Measurements from ENCODE around the gene MYL4.
A peak's percentile ranks its signal among the peaks of the same experiment; 100 is the strongest.
"Not testable (repeated sequence)": the region's sequence is repeated elsewhere in the genome, so short reads cannot be mapped to it uniquely, and the experiment has no call there.

MYL4 gene

DNA sequence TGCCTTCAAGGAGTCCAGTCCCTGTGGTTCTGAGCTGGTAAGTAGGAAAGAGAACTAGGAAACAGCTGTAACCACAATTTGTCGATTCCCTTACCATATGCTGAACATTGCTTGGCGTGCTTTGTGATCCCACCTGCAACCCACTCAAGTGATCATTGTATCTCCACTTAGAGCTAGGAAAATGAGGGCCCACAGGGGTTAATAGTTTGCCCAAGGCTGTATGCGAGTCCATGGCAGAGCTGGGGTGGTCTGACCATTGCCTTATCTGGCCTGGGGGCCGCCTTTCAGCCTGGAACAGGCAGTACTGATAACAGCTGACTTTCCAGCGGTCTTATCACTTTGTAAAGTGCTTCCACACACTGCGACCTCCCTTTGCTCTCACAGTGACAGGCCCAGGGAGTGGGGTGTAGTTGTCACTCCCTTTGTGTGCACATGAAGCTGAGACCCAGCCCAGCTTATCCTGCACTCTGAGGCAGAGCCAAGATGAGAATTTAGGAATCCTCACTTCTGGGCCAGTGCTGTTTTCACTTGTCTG lies 9.8 kb downstream of the MYL4 start:
- Histone ChIP-seq H3K9me3 (ENCODE audit: low read length) (no peaks in the 10 kb centered on the region), H3K36me3 (ENCODE audit: insufficient read depth, low read length) (no peaks in the 10 kb centered on the region), H3K4me1 (ENCODE audit: insufficient read depth, low read length) (peaks cover 15% of the 10 kb centered on the region), H2AFZ (ENCODE audit: low read depth, low read length) (no peak overlapping the region), H3K4me3 (ENCODE audit: low read length) (no peak overlapping the region), H3K27me3 (ENCODE audit: insufficient read depth, low read length) (no peaks in the 10 kb centered on the region)

DNA sequence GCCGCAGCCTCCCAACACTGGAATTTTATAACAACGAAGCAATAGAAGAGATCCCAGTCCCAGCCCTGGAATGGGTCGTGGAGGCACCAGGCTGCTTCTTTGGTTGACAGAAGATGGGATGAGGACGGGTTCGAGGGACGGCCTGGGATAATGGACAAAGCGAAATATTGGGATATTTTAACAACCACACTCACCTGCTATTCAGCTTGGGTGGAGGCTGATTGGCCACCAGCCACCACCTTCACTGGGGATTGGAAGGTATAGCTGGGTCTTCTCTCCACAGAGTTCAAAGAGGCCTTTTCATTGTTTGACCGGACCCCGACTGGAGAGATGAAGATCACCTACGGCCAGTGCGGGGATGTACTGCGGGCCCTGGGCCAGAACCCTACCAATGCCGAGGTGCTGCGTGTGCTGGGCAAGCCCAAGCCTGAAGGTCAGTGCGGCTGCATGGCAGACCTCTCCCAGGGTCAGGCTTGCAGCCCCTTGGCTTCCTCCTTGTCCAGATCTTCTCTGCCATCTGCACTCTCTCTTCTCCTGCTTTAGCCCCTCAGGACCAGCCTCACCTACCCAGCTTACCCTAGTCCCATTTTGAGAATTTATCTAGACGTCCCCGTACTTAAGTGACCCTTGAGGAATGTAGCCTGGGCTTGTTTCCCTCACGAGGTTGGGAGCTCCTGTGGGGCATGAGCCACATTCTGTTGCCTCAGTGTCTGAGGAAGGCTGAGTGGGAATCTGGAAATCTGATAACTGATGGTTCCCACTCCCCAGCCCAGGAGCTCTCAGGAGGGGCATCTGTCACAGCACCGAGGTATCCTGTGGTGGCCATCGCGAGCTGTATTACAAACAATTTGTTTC lies 10.7 kb downstream of the MYL4 start:
- Histone ChIP-seq H2AFZ (ENCODE audit: low read depth, low read length) (peak overlapping the region; percentile 33), H3K36me3 (ENCODE audit: insufficient read depth, low read length) (no peaks in the 10 kb centered on the region), H3K27me3 (ENCODE audit: insufficient read depth, low read length) (no peaks in the 10 kb centered on the region), H3K9me3 (ENCODE audit: low read length) (no peaks in the 10 kb centered on the region), H3K4me1 (ENCODE audit: insufficient read depth, low read length) (peaks cover 15% of the 10 kb centered on the region), H3K4me3 (ENCODE audit: low read length) (no peak overlapping the region)

DNA sequence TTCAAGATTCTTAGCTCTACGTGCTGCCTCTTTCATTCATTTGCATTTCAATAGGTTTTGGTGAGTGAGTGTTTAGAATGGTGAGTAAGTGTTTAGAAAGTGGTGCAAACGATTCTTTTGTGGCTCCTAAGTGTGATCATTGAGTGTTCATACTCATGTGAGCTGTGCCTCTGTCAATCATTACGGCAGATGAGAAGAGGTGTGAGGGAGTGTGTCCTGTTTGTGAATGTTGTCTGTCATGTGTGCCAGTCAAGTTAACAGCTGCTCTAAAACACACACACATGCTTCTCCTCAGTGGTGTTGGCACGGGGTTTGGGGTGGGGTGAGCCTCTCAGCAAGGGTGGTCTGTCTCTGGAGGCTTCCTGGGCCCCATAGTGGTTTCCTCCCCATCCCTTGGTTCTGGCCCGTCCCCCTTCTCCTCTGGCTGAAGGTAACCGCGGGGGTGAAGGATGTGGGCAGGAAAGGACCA lies 11.4 kb downstream of the MYL4 start:
- Histone ChIP-seq H2AFZ (ENCODE audit: low read depth, low read length) (peak overlapping the region; percentile 33), H3K27me3 (ENCODE audit: insufficient read depth, low read length) (no peaks in the 10 kb centered on the region), H3K4me3 (ENCODE audit: low read length) (no peak overlapping the region), H3K36me3 (ENCODE audit: insufficient read depth, low read length) (no peaks in the 10 kb centered on the region), H3K9me3 (ENCODE audit: low read length) (no peaks in the 10 kb centered on the region), H3K4me1 (ENCODE audit: insufficient read depth, low read length) (peaks cover 15% of the 10 kb centered on the region)

DNA sequence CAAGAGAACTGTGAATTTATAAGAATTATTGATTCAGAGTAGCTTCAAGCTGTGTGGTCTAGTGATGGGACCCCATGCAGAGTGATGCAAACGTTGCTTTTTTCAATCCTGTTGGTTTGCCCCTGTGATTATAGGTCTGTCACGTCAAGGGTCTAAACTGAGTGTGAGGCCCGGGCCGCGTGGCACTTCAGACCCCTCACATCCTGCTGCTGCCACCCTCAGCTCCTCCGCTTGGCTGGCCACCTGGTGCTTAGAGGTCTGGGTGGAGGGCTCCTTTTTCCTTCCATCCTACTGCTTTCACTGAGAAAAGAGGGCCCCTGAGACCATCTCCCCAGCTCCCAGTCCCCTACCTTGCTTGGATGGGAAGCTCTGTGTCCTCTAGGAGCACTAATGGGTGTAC lies 12.0 kb downstream of the MYL4 start:
- Histone ChIP-seq H3K36me3 (ENCODE audit: insufficient read depth, low read length) (no peaks in the 10 kb centered on the region), H3K9me3 (ENCODE audit: low read length) (no peaks in the 10 kb centered on the region), H3K4me3 (ENCODE audit: low read length) (no peak overlapping the region), H3K4me1 (ENCODE audit: insufficient read depth, low read length) (peaks cover 15% of the 10 kb centered on the region), H3K27me3 (ENCODE audit: insufficient read depth, low read length) (no peaks in the 10 kb centered on the region), H2AFZ (ENCODE audit: low read depth, low read length) (no peak overlapping the region)

DNA sequence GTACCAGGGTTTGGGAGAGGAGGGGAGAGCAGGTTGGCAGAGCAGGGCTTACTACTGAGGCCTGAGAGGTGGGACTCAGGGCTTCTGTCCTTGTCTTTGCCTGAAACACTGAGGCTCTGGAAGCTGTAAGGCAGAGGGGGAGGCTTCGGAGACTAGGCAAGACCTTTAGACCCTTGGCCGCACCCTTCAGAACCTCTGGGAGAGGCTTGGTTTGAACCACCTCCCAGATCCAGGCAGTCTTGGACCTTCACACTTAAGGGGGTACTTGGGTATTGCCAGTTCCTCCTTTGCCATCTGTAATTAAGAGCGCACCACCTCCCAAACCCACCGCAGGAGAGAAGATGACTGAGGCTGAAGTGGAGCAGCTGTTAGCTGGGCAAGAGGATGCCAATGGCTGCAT lies 12.9 kb downstream of the MYL4 start:
- H2AFZ ChIP-seq (ENCODE audit: low read depth, low read length), result no peak overlapping the region
- no peaks in the 10 kb centered on the region for H3K36me3 ChIP-seq (ENCODE audit: insufficient read depth, low read length)
- H3K4me3 ChIP-seq (ENCODE audit: low read length), result no peak overlapping the region
- H3K27me3 ChIP-seq (ENCODE audit: insufficient read depth, low read length), result no peaks in the 10 kb centered on the region
- no peaks in the 10 kb centered on the region for H3K9me3 ChIP-seq (ENCODE audit: low read length)
- peaks cover 15% of the 10 kb centered on the region for H3K4me1 ChIP-seq (ENCODE audit: insufficient read depth, low read length)

DNA sequence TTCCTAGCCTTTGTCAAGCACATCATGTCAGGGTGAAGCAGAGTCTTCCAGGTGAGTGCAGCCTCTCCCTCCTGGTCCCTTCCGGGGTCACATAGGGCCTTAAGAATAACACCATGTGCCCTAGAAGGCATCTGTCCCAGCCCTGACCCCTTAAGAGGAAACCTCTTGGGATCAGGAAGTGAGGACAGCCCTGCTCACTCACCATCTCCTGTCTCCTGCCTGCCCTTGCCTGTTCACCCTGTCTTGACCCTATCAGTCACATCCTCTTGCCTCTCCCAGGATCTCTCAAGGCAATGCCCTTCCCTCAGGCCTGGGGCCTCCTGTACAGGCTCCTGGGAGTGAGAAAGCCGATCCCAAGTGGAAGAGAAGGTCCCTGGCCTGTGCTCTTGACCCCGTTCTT lies 13.9 kb downstream of the MYL4 start:
- Histone ChIP-seq H2AFZ (ENCODE audit: low read depth, low read length) (no peak overlapping the region), H3K4me1 (ENCODE audit: insufficient read depth, low read length) (peaks cover 15% of the 10 kb centered on the region), H3K36me3 (ENCODE audit: insufficient read depth, low read length) (no peaks in the 10 kb centered on the region), H3K27me3 (ENCODE audit: insufficient read depth, low read length) (no peaks in the 10 kb centered on the region), H3K4me3 (ENCODE audit: low read length) (no peak overlapping the region), H3K9me3 (ENCODE audit: low read length) (no peaks in the 10 kb centered on the region)

DNA sequence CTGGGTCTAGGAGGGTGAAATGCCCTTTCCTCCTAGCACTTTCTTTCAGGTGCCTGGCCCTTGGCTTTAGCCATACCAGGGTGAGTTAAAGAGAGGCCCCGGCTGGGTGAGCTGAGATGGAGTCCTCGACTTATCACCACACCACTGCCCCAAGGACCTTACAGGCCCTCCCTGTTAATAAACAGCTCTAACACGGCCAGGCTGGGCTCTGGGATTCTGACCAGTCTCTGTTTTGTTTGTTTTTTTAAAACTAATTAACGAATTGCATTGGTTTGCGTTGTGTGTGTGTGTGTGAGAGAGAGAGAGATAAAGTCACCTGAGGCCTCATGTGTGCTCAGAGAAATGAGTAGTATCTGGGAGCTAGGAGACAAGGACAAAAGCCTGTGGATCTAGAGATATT lies 14.3 kb downstream of the MYL4 start:
- Histone ChIP-seq H2AFZ (ENCODE audit: low read depth, low read length) (no peak overlapping the region), H3K4me3 (ENCODE audit: low read length) (no peak overlapping the region)

DNA sequence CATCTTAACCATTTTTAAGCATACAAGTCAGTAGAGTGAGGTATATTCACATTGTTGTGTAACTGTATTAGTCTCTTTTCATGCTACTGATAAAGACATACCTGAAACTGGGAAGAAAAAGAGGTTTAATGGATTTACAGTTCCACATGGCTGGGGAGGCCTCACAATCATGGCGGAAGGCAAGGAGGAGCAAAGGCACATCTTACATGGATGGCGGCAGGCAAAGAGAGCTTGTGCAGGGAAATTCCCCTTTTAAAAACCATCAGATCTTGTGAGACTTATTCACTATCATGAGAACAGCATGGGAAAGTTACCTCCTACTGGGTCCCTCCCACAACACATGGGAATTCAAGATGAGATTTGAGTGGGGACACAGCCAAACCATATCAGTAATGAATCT lies 14.9 kb downstream of the MYL4 start:
- H2AFZ ChIP-seq (ENCODE audit: low read depth, low read length); H3K4me3 ChIP-seq (ENCODE audit: low read length); H3K9me3 ChIP-seq (ENCODE audit: low read length); H3K36me3 ChIP-seq (ENCODE audit: insufficient read depth, low read length); H3K27me3 ChIP-seq (ENCODE audit: insufficient read depth, low read length): not testable (repeated sequence)
- H3K4me1 ChIP-seq (ENCODE audit: insufficient read depth, low read length), result peaks cover 15% of the 10 kb centered on the region

More for the DNA sequence above, 14.3 kb downstream of the MYL4 start:
- Histone ChIP-seq H3K9me3 (ENCODE audit: low read length) (no peaks in the 10 kb centered on the region), H3K27me3 (ENCODE audit: insufficient read depth, low read length) (no peaks in the 10 kb centered on the region), H3K4me1 (ENCODE audit: insufficient read depth, low read length) (peaks cover 15% of the 10 kb centered on the region), H3K36me3 (ENCODE audit: insufficient read depth, low read length) (no peaks in the 10 kb centered on the region)

DNA sequence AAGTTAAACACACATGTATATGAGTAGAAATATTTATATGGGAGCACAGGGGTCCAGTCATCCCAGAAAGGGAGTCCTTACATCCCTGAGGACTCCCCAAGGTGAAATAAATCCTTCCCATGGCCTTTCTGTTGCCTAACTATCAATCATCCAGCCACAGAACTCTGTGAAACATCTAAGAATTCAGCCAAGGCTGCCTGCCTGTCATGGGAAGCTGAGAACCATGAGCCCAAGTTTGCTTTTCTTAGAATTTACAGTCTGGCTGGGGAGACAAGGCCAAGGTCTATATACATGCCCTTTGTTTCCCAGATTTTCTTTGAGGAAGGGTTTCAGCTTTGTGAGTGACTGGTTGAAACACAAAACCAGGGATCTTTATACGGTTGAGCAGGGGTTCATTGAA lies 15.8 kb downstream of the MYL4 start:
- H3K4me3 ChIP-seq (ENCODE audit: low read length), result no peak overlapping the region
- H2AFZ ChIP-seq (ENCODE audit: low read depth, low read length), result no peak overlapping the region
- H3K36me3 ChIP-seq (ENCODE audit: insufficient read depth, low read length), result no peaks in the 10 kb centered on the region
- no peaks in the 10 kb centered on the region for H3K27me3 ChIP-seq (ENCODE audit: insufficient read depth, low read length)
- peaks cover 15% of the 10 kb centered on the region for H3K4me1 ChIP-seq (ENCODE audit: insufficient read depth, low read length)
- no peaks in the 10 kb centered on the region for H3K9me3 ChIP-seq (ENCODE audit: low read length)

DNA sequence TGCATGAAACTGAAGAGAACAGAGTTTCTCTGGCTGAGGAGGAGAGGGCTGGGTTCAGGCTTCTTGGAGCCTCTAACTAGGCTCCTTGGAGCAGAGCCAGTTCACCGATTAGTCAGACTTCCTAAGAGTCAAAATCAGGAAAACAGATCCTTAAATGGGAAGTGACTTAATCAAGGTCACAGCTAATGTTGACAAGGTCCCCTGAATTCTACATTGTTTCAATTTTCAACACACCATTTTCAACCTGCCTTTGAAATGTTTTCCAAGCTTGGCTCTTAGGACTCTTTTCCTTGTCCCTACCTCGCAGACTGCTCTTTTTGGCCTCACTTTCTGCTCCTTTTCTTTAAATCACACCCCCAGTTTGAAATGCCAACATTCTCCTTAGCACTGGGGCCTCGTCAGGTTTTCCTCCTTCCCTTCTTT lies 16.3 kb downstream of the MYL4 start:
- Histone ChIP-seq H3K36me3 (ENCODE audit: insufficient read depth, low read length) (no peaks in the 10 kb centered on the region), H3K9me3 (ENCODE audit: low read length) (no peaks in the 10 kb centered on the region), H3K4me1 (ENCODE audit: insufficient read depth, low read length) (peaks cover 12% of the 10 kb centered on the region)

DNA sequence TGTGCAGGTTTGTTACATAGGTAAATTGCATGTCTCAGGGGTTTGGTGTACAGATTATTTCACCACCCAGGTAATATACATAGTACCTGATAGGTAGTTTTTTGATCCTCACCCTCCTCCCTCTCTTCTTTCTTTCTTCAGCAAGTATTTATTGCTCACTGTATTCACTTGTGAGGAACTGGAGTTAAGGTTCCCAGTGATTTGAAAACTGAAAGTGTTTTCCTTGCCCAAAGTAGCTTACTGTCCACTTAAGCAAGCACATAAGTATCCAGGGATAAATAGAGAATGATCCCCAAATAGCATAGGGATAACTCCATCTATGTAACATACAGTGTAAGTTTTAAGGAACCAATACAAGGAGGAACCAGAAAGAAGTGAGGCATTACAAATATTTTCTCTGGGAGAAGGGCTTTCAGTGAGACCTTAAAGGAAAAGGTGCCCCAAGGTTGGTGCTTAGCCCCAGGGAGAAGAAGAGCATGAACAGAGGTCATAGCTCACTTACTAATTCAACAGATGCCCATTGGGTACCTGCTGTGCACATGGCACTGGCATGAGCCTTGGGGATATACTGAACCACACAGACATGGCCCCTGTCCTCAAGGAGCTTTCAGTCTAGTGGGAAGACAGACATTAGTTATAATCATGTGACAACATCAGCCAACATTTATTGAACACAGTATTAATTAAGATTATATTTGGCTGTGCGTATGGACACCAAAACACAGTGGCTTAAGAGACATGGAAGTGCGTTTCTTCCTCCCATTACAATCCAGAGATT lies 17.0 kb downstream of the MYL4 start:
- H3K4me3 ChIP-seq (ENCODE audit: low read length), result no peak overlapping the region

More for the DNA sequence above, 16.3 kb downstream of the MYL4 start:
- Histone ChIP-seq H3K4me3 (ENCODE audit: low read length) (no peak overlapping the region), H3K27me3 (ENCODE audit: insufficient read depth, low read length) (no peaks in the 10 kb centered on the region), H2AFZ (ENCODE audit: low read depth, low read length) (no peak overlapping the region)

DNA sequence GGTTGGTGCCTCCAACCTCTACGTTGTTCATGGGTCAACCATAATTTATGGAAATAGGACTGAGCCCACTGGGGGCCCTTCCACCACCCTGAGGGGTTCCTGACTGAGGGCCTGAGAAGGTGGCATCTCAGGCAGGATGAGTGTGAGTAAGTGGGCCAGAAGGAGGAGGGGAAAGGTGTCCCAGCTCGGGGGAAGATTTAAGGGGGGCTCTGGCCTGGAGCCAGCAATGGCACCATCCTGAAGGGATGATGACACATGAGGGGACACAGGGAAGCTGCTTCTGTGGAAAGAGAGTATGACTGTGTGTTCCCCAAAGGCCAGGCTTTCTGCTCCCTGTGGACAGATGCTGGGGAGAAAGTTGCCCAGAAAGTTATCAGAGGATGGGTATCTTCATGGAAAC lies 18.7 kb downstream of the MYL4 start:
- H3K36me3 ChIP-seq (ENCODE audit: insufficient read depth, low read length), result no peaks in the 10 kb centered on the region
- H2AFZ ChIP-seq (ENCODE audit: low read depth, low read length), result no peak overlapping the region
- H3K4me3 ChIP-seq (ENCODE audit: low read length), result no peak overlapping the region
- no peaks in the 10 kb centered on the region for H3K9me3 ChIP-seq (ENCODE audit: low read length)
- no peaks in the 10 kb centered on the region for H3K27me3 ChIP-seq (ENCODE audit: insufficient read depth, low read length)
- H3K4me1 ChIP-seq (ENCODE audit: insufficient read depth, low read length), result peaks cover 3% of the 10 kb centered on the region

More for the DNA sequence above, 17.0 kb downstream of the MYL4 start:
- Histone ChIP-seq H3K9me3 (ENCODE audit: low read length) (no peaks in the 10 kb centered on the region), H3K4me1 (ENCODE audit: insufficient read depth, low read length) (peaks cover 6% of the 10 kb centered on the region), H3K36me3 (ENCODE audit: insufficient read depth, low read length) (no peaks in the 10 kb centered on the region), H2AFZ (ENCODE audit: low read depth, low read length) (no peak overlapping the region), H3K27me3 (ENCODE audit: insufficient read depth, low read length) (no peaks in the 10 kb centered on the region)
